Mesodermal cell (in vitro differentiated cells): ENCODE data around the gene MAS1L.

Experiments used
- H3K27ac ChIP-seq: 2 replicates; pipeline ENCODE4 v1.7.0; 2013; ENCODE audit warnings: mild to moderate bottlenecking, low read depth, low read length, moderate library complexity; ENCODE audit not compliant: severe bottlenecking
- H3K36me3 ChIP-seq: 2 replicates; pipeline ENCODE4 v1.7.1; 2013; ENCODE audit warnings: mild to moderate bottlenecking, low read length, moderate library complexity; ENCODE audit not compliant: control insufficient read depth, insufficient read depth
- H3K4me1 ChIP-seq: one replicate; pipeline ENCODE4 v1.7.1; 2013; ENCODE audit warnings: mild to moderate bottlenecking, low read length; ENCODE audit not compliant: insufficient read depth, control insufficient read depth, poor library complexity, severe bottlenecking
- H3K4me3 ChIP-seq: 2 replicates; pipeline ENCODE4 v1.7.0; 2013; ENCODE audit warnings: low read length, control low read depth, mild to moderate bottlenecking; ENCODE audit not compliant: insufficient read depth, poor library complexity, severe bottlenecking; ENCODE audit errors: extremely low read depth
- H3K9me3 ChIP-seq: 2 replicates; pipeline ENCODE4 v1.7.1; 2013; ENCODE audit warnings: mild to moderate bottlenecking, low read length, moderate library complexity; ENCODE audit not compliant: control insufficient read depth
- WGBS, 2 experiments: methylation state at CpG; one replicate each; pipeline ENCODE4 v1.1.5; 2013; ENCODE audit warnings: missing lambda C conversion rate in 2 of 2; ENCODE audit not compliant: insufficient coverage in 2 of 2; 5-methylcytosine and 5-hydroxymethylcytosine counted together

Gene MAS1L

DNA sequence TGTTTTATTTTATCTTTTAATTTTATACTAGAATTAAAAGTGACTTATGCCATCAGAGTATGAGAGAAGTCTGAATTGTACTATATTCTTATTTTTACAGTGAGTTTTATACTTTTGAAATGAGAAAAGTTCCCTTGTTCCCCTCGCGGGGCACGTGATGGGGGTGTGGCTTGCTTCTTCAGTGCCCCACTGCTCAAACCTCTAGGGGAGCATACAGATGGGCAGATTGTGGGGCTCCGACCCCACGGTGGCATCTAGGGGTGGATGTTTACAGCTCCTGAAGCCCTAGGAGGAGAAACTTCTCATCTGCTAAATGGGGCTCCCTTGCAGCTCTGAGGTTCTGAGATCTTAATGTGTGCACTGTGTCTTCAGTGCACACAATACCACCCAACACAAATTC, 11.9 kb upstream of the MAS1L start:
- H3K9me3 ChIP-seq, result no peaks in the 10 kb centered on the region
- H3K4me3 ChIP-seq, result no peak overlapping the region
- no peaks in the 10 kb centered on the region for H3K4me1 ChIP-seq
- 87 to 100% methylated on average over 1 to 3 of the region's 5 CpGs for WGBS, 2 experiments
- H3K27ac ChIP-seq, result no peak overlapping the region
- no peaks in the 10 kb centered on the region for H3K36me3 ChIP-seq

DNA sequence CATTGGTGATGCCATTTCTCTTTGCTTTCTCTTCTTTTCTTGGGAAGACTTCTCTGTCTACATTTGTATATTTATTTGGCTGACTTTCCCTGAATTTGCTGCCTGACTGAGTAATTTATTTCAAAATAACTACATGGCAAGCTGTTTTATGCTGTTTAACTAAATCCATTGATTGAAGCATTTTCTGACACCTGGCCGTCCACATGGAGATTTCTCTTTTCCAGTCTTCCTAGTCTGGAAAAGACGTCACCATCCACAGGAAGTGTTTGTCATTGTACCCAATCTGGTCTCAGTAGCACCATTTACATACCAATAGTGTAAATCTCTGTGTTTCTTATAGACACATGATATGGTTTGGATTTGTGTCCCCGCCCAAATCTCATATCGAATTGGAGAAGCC, 9.2 kb upstream of the MAS1L start:
- no peak overlapping the region for H3K4me3 ChIP-seq
- no peak overlapping the region for H3K27ac ChIP-seq
- no peaks in the 10 kb centered on the region for H3K4me1 ChIP-seq
- H3K36me3 ChIP-seq, result no peaks in the 10 kb centered on the region
- no peaks in the 10 kb centered on the region for H3K9me3 ChIP-seq
- WGBS, 2 experiments, result 100% methylated on average over 2 of the region's 4 CpGs; no CpG with 5 or more reads in 1 of the 2 experiments

DNA sequence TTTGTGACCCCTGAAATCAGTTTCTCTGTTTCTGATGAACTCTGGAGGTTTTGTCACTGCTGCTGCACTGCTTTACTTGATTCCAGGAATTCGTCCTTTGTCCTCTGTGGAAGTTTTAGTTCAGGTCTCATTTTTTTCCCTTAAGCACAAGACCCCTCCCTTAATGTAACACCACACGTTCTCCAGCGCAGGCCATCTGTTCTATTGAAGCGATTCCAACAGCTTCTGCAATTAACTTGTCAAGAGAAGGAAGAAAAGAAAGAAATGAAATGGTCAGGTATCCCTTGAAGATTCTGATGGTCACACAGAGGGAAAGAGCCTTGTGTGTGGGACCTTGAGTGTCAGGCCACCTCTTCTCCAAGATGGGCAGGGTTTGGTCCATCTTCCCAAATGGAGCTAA, 7.8 kb upstream of the MAS1L start:
- Histone ChIP-seq H3K27ac (no peak overlapping the region), H3K9me3 (no peaks in the 10 kb centered on the region), H3K4me3 (no peak overlapping the region), H3K4me1 (no peaks in the 10 kb centered on the region), H3K36me3 (no peaks in the 10 kb centered on the region)
- WGBS, 2 experiments, result no CpG with 5 or more reads among the region's 4 CpGs

DNA sequence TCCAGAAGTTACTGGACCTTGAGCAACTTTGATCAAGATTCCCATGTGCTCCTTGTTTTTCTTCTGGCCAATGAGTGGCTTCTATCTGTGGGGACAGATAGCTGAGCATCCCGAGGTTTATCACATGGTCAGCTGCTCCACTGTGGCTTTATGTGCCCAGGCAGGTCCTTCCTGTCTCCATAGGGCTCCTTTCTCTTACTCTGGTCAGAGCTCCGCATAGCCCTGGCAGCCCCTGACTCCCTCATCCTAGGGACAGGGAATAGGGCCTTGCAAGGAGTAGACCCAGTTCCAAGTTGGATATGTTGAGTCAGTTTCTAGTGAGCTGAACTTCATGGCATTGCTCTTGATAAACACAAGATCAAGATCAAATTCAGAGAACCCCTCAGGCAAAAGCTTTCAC, 6.4 kb upstream of the MAS1L start:
- no peaks in the 10 kb centered on the region for H3K9me3 ChIP-seq
- no peak overlapping the region for H3K27ac ChIP-seq
- H3K4me3 ChIP-seq, result no peak overlapping the region
- no peaks in the 10 kb centered on the region for H3K4me1 ChIP-seq
- H3K36me3 ChIP-seq, result no peaks in the 10 kb centered on the region
- WGBS, 2 experiments, result 71 to 86% methylated on average over 1 of the region's 2 CpGs

DNA sequence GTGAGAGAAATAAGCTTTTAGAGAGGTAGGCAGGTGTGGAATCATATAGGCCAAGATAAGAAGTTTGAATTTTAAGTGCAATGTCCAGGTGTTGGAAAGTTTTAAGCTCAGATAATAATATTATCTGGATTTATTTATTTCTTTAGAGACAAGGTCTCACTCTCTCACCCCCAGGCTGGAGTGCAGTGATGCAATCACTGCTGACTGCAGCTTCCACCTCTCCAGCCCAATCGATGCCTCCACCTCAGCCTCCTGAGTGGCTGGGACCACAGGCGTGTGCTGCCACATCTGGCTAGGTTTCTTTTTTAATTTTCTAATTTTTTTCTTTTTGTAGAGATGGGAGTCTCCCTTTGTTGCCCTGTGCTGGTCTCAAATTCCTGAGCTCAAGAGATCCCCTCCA, 5.5 kb upstream of the MAS1L start:
- H3K27ac ChIP-seq, result no peak overlapping the region
- no peaks in the 10 kb centered on the region for H3K9me3 ChIP-seq
- no peak overlapping the region for H3K4me3 ChIP-seq
- no peaks in the 10 kb centered on the region for H3K4me1 ChIP-seq
- H3K36me3 ChIP-seq, result no peaks in the 10 kb centered on the region
- WGBS, 2 experiments, result 86 to 100% methylated on average over 1 of the region's 2 CpGs

DNA sequence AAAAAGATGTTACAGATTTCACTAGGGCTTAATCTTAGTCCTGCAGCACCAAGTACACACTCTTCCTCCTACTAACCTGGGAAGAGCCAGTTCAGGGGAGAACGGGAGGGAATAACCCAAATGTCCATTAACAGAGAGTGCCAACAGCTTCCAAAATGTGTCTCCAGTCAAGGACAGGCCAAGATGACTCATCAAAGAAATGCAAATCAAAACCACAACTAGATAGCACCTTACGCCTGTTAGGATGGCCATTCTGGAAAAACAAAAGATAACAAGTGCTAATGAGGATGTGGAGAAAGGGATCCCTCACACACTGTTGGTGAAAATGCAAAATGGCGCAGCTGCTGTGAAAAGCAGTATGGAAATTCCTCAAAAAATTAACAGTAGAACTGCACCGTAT, 3.8 kb upstream of the MAS1L start:
- no peak overlapping the region for H3K4me3 ChIP-seq
- H3K36me3 ChIP-seq, result no peaks in the 10 kb centered on the region
- no peak overlapping the region for H3K27ac ChIP-seq
- 100% methylated on average over 1 of the region's 4 CpGs; no CpG with 5 or more reads in 1 of the 2 experiments for WGBS, 2 experiments
- H3K4me1 ChIP-seq, result no peaks in the 10 kb centered on the region
- H3K9me3 ChIP-seq, result no peaks in the 10 kb centered on the region

DNA sequence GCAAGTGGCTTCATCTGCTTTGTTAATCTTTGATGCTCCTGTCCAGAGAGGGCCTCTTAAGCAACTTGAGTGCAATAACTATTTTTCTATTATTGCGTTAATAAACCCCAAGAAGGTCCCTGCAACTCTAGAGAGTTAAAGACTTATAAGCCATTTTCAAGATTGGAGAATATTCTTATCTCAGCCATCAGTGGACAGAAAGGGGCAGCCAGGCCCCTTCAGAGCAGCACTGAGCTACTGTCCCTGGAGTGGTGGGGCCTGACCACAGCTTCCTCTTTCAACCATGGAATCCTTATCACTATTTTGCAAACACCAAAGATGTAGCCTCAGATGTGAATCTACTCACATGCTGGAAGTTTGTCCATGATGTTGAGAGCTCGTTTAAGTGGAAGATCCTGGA, 2.8 kb upstream of the MAS1L start:
- Histone ChIP-seq H3K4me3 (no peak overlapping the region), H3K4me1 (no peaks in the 10 kb centered on the region), H3K27ac (no peak overlapping the region), H3K9me3 (no peaks in the 10 kb centered on the region), H3K36me3 (no peaks in the 10 kb centered on the region)
- WGBS, 2 experiments, result 100% methylated on average over 1 of the region's 2 CpGs; no CpG with 5 or more reads in 1 of the 2 experiments

DNA sequence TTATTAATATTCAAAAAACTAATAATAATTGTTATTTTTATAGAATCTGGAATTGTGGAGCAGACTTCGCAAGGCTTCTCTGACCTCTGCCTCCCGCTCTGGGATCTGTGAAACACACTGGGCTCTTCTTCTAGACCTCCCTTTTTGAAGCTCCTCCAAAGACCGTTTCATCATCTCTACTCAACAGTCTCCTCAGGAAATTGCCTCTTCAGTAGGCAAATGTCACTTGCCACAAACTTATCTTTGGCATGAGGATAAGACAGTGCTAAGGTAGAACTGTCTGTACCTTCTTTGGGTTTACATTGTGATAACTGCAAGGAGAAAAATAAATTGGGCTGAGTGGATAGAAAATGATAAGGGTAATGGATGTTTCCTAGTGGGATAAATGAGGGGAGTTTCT, 2.3 kb upstream of the MAS1L start:
- Histone ChIP-seq H3K36me3 (no peaks in the 10 kb centered on the region), H3K4me3 (no peak overlapping the region), H3K4me1 (no peaks in the 10 kb centered on the region), H3K27ac (no peak overlapping the region), H3K9me3 (no peaks in the 10 kb centered on the region)
- 92 to 100% methylated on average over 2 of the region's 3 CpGs for WGBS, 2 experiments

DNA sequence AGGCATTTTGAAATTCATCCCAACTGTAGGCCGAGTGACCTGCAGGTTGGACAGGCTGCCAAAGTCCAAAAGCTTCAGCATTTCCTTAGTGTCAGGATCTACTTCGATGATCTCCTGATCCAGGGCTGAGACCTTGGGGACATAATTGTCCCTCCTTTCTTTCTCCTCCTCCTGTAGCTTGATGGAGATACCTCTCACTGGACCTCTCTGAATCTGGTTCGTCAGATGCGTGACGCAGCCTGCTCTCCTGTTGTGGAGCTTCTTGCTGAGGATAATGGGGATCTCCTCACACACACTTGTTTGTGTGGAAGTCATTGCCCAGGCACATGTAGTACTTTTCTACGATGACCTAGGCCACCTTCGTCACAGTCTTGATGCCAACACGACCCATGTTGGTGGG, 1.5 kb upstream of the MAS1L start:
- Histone ChIP-seq H3K9me3 (no peaks in the 10 kb centered on the region), H3K36me3 (no peaks in the 10 kb centered on the region)
- 100% methylated on average over 1 to 2 of the region's 8 CpGs for WGBS, 2 experiments

DNA sequence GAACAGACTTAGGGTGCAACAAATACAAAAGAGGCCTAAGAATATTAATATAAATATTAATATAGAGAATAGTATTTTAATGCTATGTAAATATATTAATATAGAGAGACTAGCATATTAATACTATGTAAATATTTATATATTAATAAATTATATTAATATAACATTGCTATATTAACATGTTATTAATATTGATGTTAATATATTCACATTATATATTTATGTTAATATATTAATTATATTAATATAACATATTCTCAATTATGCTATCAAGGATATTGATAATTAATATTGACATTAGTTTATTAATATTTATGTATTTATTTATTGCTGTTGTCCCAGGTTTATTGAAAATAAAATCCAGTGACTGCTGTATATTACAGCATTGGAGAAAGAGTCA, 1.1 kb upstream of the MAS1L start:
- Histone ChIP-seq H3K4me3 (no peak overlapping the region), H3K9me3 (no peaks in the 10 kb centered on the region), H3K4me1 (no peaks in the 10 kb centered on the region), H3K27ac (no peak overlapping the region), H3K36me3 (no peaks in the 10 kb centered on the region)

More for the DNA sequence above, 1.5 kb upstream of the MAS1L start:
- H3K4me3 ChIP-seq, result no peak overlapping the region
- no peaks in the 10 kb centered on the region for H3K4me1 ChIP-seq
- no peak overlapping the region for H3K27ac ChIP-seq

DNA sequence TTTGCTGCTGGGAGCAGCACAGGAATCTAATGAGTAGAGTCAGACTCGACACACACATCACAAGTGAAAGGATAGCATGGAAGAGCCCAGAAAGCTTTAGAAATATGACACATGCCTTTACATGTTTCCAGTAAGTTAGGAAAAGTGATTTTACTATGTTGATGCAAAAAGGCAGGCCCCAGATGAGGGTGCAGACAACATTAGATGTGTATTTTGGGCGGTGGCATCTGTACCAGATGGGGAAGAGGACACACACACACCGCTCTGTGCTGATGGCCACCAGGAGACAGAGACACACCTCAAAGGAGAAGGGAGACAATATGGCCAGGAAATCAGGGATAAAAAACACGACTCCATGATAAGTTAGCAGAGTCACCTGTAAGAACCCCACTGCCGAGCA, 625 bp downstream of the MAS1L start:
- 95 to 96% methylated on average over 3 to 5 of the region's 5 CpGs for WGBS, 2 experiments
- Histone ChIP-seq H3K9me3 (no peaks in the 10 kb centered on the region), H3K4me3 (no peak overlapping the region), H3K27ac (no peak overlapping the region), H3K4me1 (no peaks in the 10 kb centered on the region), H3K36me3 (no peaks in the 10 kb centered on the region)

DNA sequence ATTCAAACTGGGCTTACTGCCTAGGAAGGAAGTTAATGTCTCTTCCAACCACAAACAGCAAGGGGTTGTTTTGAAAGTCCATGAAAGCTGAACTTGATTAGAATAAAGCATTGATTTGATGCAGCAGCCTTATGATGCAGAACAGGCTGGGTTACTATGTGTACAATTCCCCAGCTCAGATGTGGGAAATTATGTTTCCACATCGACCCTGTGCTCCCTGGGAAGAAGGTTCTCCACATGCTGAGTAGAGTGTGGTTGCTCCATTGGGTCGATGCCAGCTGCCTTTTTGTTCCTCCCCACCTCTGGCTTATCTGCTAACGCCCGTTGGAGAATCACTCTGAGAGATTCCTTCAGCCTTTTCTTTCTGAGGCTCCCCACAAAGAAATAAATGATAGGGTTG, 1.2 kb downstream of the MAS1L start:
- 82 to 83% methylated on average over 1 to 4 of the region's 4 CpGs for WGBS, 2 experiments
- Histone ChIP-seq H3K27ac (no peak overlapping the region), H3K9me3 (no peaks in the 10 kb centered on the region), H3K4me1 (no peaks in the 10 kb centered on the region), H3K36me3 (no peaks in the 10 kb centered on the region), H3K4me3 (no peak overlapping the region)
